Neural progenitor cell (in vitro differentiated cells): Measurements from ENCODE around the gene NFATC2.

Experiments used
- CTCF ChIP-seq: fragments of 200-600 bp; sonication (generic); IDR thresholded peaks from 2 replicates; pipeline ENCODE4 v1.5.1; 2017; ENCODE audit warnings: antibody characterized with exemption, mild to moderate bottlenecking
- EZH2 ChIP-seq: fragments of 200-600 bp; sonication (generic); IDR thresholded peaks from 2 replicates; pipeline ENCODE4 v1.6.1; 2017; ENCODE audit warnings: antibody characterized with exemption, mild to moderate bottlenecking, moderate library complexity

- TF ChIP-seq CTCF (no peak), EZH2 (no peak)
These were observed 57.7 kb downstream of the NFATC2 start for GRCh38 chr20:51484831-51485230.
